ENCODE results near the gene FAM50B. TPM values are rescaled to one million over a fixed set of nuclear protein-coding genes. Genes with fewer than 3 reads are reported as not detected.

The FAM50B gene
- polyA plus RNA-seq, result 1 to 10 TPM; 2.4 to 7.3 TPM

GRCh38 chr6:3848925-3849605, at the start of gene FAM50B:
FAM50B (plus strand) TSS chr6:3849373; CDS start chr6:3849812, 439 bp downstream.
- peaks cover 0 to 6% of the 10 kb centered on the region in 2 donors for H3K4me1 ChIP-seq (ENCODE audit: control insufficient read depth in 2 of 2, insufficient read depth in 2 of 2, low read length in 1 of 2)
- peak within 1 kb of the TSS; percentile 45 to 74 for H3K4me3 ChIP-seq (ENCODE audit: low read depth in 1 of 2, low read length in 2 of 2)
- 48 to 57% methylated on average over 48 to 49 of the region's 49 CpGs for WGBS, 2 donors
- no peaks in the 10 kb centered on the region for H3K9me3 ChIP-seq (ENCODE audit: control insufficient read depth in 2 of 2, insufficient read depth in 1 of 2, low read depth in 1 of 2, low read length in 1 of 2)
- no peaks in the 10 kb centered on the region for H3K27me3 ChIP-seq (ENCODE audit: control insufficient read depth in 1 of 2, insufficient read depth in 2 of 2, low read length in 2 of 2)
- H3K36me3 ChIP-seq (ENCODE audit: control insufficient read depth in 2 of 2, insufficient read depth in 2 of 2, low read length in 1 of 2), result no peaks in the 10 kb centered on the region
- H3K27ac ChIP-seq (ENCODE audit: low read depth in 2 of 2, low read length in 1 of 2), result peak within 1 kb of the TSS; percentile 80 to 83

GRCh38 chr6:3799719-3800118, 49.5 kb upstream of the FAM50B start:
- WGBS, 2 donors, result 72 to 90% methylated on average over 6 of the region's 6 CpGs
- H3K27me3 ChIP-seq (ENCODE audit: control insufficient read depth in 1 of 2, insufficient read depth in 2 of 2, low read length in 2 of 2), result no peaks in the 10 kb centered on the region
- H3K36me3 ChIP-seq (ENCODE audit: control insufficient read depth in 2 of 2, insufficient read depth in 2 of 2, low read length in 1 of 2), result no peaks in the 10 kb centered on the region
- no peaks in the 10 kb centered on the region for H3K9me3 ChIP-seq (ENCODE audit: control insufficient read depth in 2 of 2, insufficient read depth in 1 of 2, low read depth in 1 of 2, low read length in 1 of 2)
- no peak overlapping the region for H3K27ac ChIP-seq (ENCODE audit: low read depth in 2 of 2, low read length in 1 of 2)
- peaks cover 2 to 4% of the 10 kb centered on the region in 2 donors for H3K4me1 ChIP-seq (ENCODE audit: control insufficient read depth in 2 of 2, insufficient read depth in 2 of 2, low read length in 1 of 2)
- H3K4me3 ChIP-seq (ENCODE audit: low read depth in 1 of 2, low read length in 2 of 2), result no peak overlapping the region

- Histone ChIP-seq H3K27ac (ENCODE audit: low read depth in 2 of 2, low read length in 1 of 2) (peak overlapping the region in 1 of 2 donors; percentile 27), H3K27me3 (ENCODE audit: control insufficient read depth in 1 of 2, insufficient read depth in 2 of 2, low read length in 2 of 2) (no peaks in the 10 kb centered on the region)
- WGBS, 2 donors, result 75 to 77% methylated on average over 11 of the region's 11 CpGs
Observed at GRCh38 chr6:3800850-3801591, 48.2 kb upstream of the FAM50B start.

GRCh38 chr6:3801960-3802359, 47.2 kb upstream of the FAM50B start:
- no peak overlapping the region for H3K27ac ChIP-seq (ENCODE audit: low read depth in 2 of 2, low read length in 1 of 2)
- H3K36me3 ChIP-seq (ENCODE audit: control insufficient read depth in 2 of 2, insufficient read depth in 2 of 2, low read length in 1 of 2), result no peaks in the 10 kb centered on the region
- no peaks in the 10 kb centered on the region for H3K27me3 ChIP-seq (ENCODE audit: control insufficient read depth in 1 of 2, insufficient read depth in 2 of 2, low read length in 2 of 2)
- H3K4me3 ChIP-seq (ENCODE audit: low read depth in 1 of 2, low read length in 2 of 2), result no peak overlapping the region
- 78 to 89% methylated on average over 5 of the region's 5 CpGs for WGBS, 2 donors
- no peaks in the 10 kb centered on the region for H3K9me3 ChIP-seq (ENCODE audit: control insufficient read depth in 2 of 2, insufficient read depth in 1 of 2, low read depth in 1 of 2, low read length in 1 of 2)
- peaks cover 2 to 4% of the 10 kb centered on the region in 2 donors for H3K4me1 ChIP-seq (ENCODE audit: control insufficient read depth in 2 of 2, insufficient read depth in 2 of 2, low read length in 1 of 2)

More at GRCh38 chr6:3800850-3801591, 48.2 kb upstream of the FAM50B start:
- peaks cover 2 to 4% of the 10 kb centered on the region in 2 donors for H3K4me1 ChIP-seq (ENCODE audit: control insufficient read depth in 2 of 2, insufficient read depth in 2 of 2, low read length in 1 of 2)
- H3K36me3 ChIP-seq (ENCODE audit: control insufficient read depth in 2 of 2, insufficient read depth in 2 of 2, low read length in 1 of 2), result no peaks in the 10 kb centered on the region
- no peaks in the 10 kb centered on the region for H3K9me3 ChIP-seq (ENCODE audit: control insufficient read depth in 2 of 2, insufficient read depth in 1 of 2, low read depth in 1 of 2, low read length in 1 of 2)
- no peak overlapping the region for H3K4me3 ChIP-seq (ENCODE audit: low read depth in 1 of 2, low read length in 2 of 2)

GRCh38 chr6:3803627-3804468, 45.3 kb upstream of the FAM50B start:
- no peaks in the 10 kb centered on the region for H3K9me3 ChIP-seq (ENCODE audit: control insufficient read depth in 2 of 2, insufficient read depth in 1 of 2, low read depth in 1 of 2, low read length in 1 of 2)
- H3K4me3 ChIP-seq (ENCODE audit: low read depth in 1 of 2, low read length in 2 of 2), result no peak overlapping the region
- no peaks in the 10 kb centered on the region for H3K36me3 ChIP-seq (ENCODE audit: control insufficient read depth in 2 of 2, insufficient read depth in 2 of 2, low read length in 1 of 2)
- 24 to 40% methylated on average over 12 of the region's 12 CpGs for WGBS, 2 donors
- peak overlapping the region; percentile 86 to 93 for H3K27ac ChIP-seq (ENCODE audit: low read depth in 2 of 2, low read length in 1 of 2)
- no peaks in the 10 kb centered on the region for H3K27me3 ChIP-seq (ENCODE audit: control insufficient read depth in 1 of 2, insufficient read depth in 2 of 2, low read length in 2 of 2)
- H3K4me1 ChIP-seq (ENCODE audit: control insufficient read depth in 2 of 2, insufficient read depth in 2 of 2, low read length in 1 of 2), result peaks cover 5% of the 10 kb centered on the region in 2 donors

GRCh38 chr6:3804964-3805363, 44.2 kb upstream of the FAM50B start:
- peaks cover 3 to 7% of the 10 kb centered on the region in 2 donors for H3K4me1 ChIP-seq (ENCODE audit: control insufficient read depth in 2 of 2, insufficient read depth in 2 of 2, low read length in 1 of 2)
- no peaks in the 10 kb centered on the region for H3K27me3 ChIP-seq (ENCODE audit: control insufficient read depth in 1 of 2, insufficient read depth in 2 of 2, low read length in 2 of 2)
- H3K27ac ChIP-seq (ENCODE audit: low read depth in 2 of 2, low read length in 1 of 2), result no peak overlapping the region
- no peak overlapping the region for H3K4me3 ChIP-seq (ENCODE audit: low read depth in 1 of 2, low read length in 2 of 2)
- no peaks in the 10 kb centered on the region for H3K9me3 ChIP-seq (ENCODE audit: control insufficient read depth in 2 of 2, insufficient read depth in 1 of 2, low read depth in 1 of 2, low read length in 1 of 2)
- H3K36me3 ChIP-seq (ENCODE audit: control insufficient read depth in 2 of 2, insufficient read depth in 2 of 2, low read length in 1 of 2), result no peaks in the 10 kb centered on the region
- WGBS, 2 donors, result 95 to 97% methylated on average over 2 of the region's 2 CpGs

- Histone ChIP-seq H3K36me3 (ENCODE audit: control insufficient read depth in 2 of 2, insufficient read depth in 2 of 2, low read length in 1 of 2) (no peaks in the 10 kb centered on the region), H3K27ac (ENCODE audit: low read depth in 2 of 2, low read length in 1 of 2) (no peak overlapping the region), H3K4me3 (ENCODE audit: low read depth in 1 of 2, low read length in 2 of 2) (no peak overlapping the region), H3K27me3 (ENCODE audit: control insufficient read depth in 1 of 2, insufficient read depth in 2 of 2, low read length in 2 of 2) (no peaks in the 10 kb centered on the region), H3K4me1 (ENCODE audit: control insufficient read depth in 2 of 2, insufficient read depth in 2 of 2, low read length in 1 of 2) (peaks cover 3 to 7% of the 10 kb centered on the region in 2 donors), H3K9me3 (ENCODE audit: control insufficient read depth in 2 of 2, insufficient read depth in 1 of 2, low read depth in 1 of 2, low read length in 1 of 2) (no peaks in the 10 kb centered on the region)
- WGBS, 2 donors, result 85 to 88% methylated on average over 8 of the region's 8 CpGs
Observed at GRCh38 chr6:3805448-3806123, 43.6 kb upstream of the FAM50B start.

GRCh38 chr6:3806169-3806922, 42.8 kb upstream of the FAM50B start:
- H3K4me3 ChIP-seq (ENCODE audit: low read depth in 1 of 2, low read length in 2 of 2), result no peak overlapping the region
- no peaks in the 10 kb centered on the region for H3K27me3 ChIP-seq (ENCODE audit: control insufficient read depth in 1 of 2, insufficient read depth in 2 of 2, low read length in 2 of 2)
- H3K36me3 ChIP-seq (ENCODE audit: control insufficient read depth in 2 of 2, insufficient read depth in 2 of 2, low read length in 1 of 2), result no peaks in the 10 kb centered on the region
- peaks cover 3 to 5% of the 10 kb centered on the region in 2 donors for H3K4me1 ChIP-seq (ENCODE audit: control insufficient read depth in 2 of 2, insufficient read depth in 2 of 2, low read length in 1 of 2)
- WGBS, 2 donors, result 66 to 85% methylated on average over 15 of the region's 15 CpGs
- H3K9me3 ChIP-seq (ENCODE audit: control insufficient read depth in 2 of 2, insufficient read depth in 1 of 2, low read depth in 1 of 2, low read length in 1 of 2), result no peaks in the 10 kb centered on the region
- H3K27ac ChIP-seq (ENCODE audit: low read depth in 2 of 2, low read length in 1 of 2), result peak overlapping the region in 1 of 2 donors; percentile 24

All from esophagus (tissue), 2 donors.